Ovary (tissue), 9 donors: ENCODE data around the gene ADD2. TPM values are rescaled to one million over a fixed set of nuclear protein-coding genes. Genes with fewer than 3 reads are reported as not detected.

Experiments used
- DNase-seq, 5 donors: peaks; one replicate each; pipeline ENCODE4 v3.0.0-alpha.2; 2019 to 2020
- H3K27ac ChIP-seq, 2 donors: fragments of 200-600 bp; one replicate each; pipeline versions ENCODE4 v1.5.1 to v1.8.0; 2019 to 2022
- H3K27me3 ChIP-seq: fragments of 200-600 bp; one replicate; pipeline ENCODE4 v1.8.0; 2022
- H3K36me3 ChIP-seq: fragments of 200-600 bp; sonication (generic); one replicate; pipeline ENCODE4 v1.5.1; 2019
- H3K4me1 ChIP-seq: one replicate; pipeline ENCODE4 v1.8.1; 2013; ENCODE audit warnings: mild to moderate bottlenecking, moderate library complexity; ENCODE audit not compliant: insufficient read depth
- H3K4me3 ChIP-seq: fragments of 200-600 bp; sonication (generic); one replicate; pipeline ENCODE4 v1.5.1; 2017
- H3K9me3 ChIP-seq, 2 donors: fragments of 200-600 bp in 1 of 2; sonication (generic) in 1 of 2; one replicate each; pipeline versions ENCODE4 v1.5.1 to v1.8.1; 2013 to 2019; ENCODE audit warnings: mild to moderate bottlenecking in 1 of 2, moderate library complexity in 1 of 2
- CTCF ChIP-seq, 3 donors: fragments of 450-650 bp in 2 of 3; fragments of 200-600 bp in 1 of 3; IDR thresholded peaks; one replicate each; pipeline versions ENCODE4 v1.5.1 to v1.8.0; 2016 to 2022; ENCODE audit warnings: antibody characterized with exemption in 3 of 3, mild to moderate bottlenecking in 1 of 3
- EP300 ChIP-seq: sonication (generic); formaldehyde crosslinking; IDR thresholded peaks from one replicate; pipeline ENCODE4 v1.6.1; 2017; ENCODE audit warnings: antibody characterized with exemption
- POLR2A ChIP-seq: fragments of 450-650 bp; IDR thresholded peaks from one replicate; pipeline ENCODE4 v1.6.1; 2017; ENCODE audit warnings: antibody characterized with exemption, mild to moderate bottlenecking, moderate library complexity
- WGBS, 3 donors: extraction: QIAGEN DNeasy Blood & Tissue Kit in 1 of 3; methylation state at CpG; one replicate each; pipeline versions ENCODE4 v1.1.5 to v1.1.7; 2013 to 2017; 5-methylcytosine and 5-hydroxymethylcytosine counted together
- intact Hi-C, 4 donors: fragments of 100-400 bp; cut with DNase I; formaldehyde crosslinking; loops; one replicate each; pipeline versions ENCODE4 v1.11.0 to v1.15.1; 2022 to 2023
- polyA plus RNA-seq, 2 donors: library from polyadenylated mRNA; stranded (reverse); fragments of 200-250 nt in 1 of 2; fragments of 350-450 nt in 1 of 2; fragmentation: Illumina TruSeq in 1 of 2; extraction: RNeasy Lipid Tissue Mini Kit (QIAGEN cat#74804) in 1 of 2; gene quantifications; one replicate each; pipeline ENCODE4 v1.2.3, GENCODE V29; 2013 to 2014
- total RNA-seq, 7 donors: library from RNA; depleted of rRNA in 2 of 7; stranded (reverse); fragments of >200 nt in 2 of 7; fragmentation: NEBNext Ultra II Directional in 3 of 7; extraction: Animal tissue kit (Norgen Biotek cat#: 25700) in 3 of 7; gene quantifications; one replicate each; pipeline versions ENCODE4 v1.1.0 to v1.2.4, GENCODE V29; 2016 to 2023
- donor health status: DM: no; HTN: no; CAD: no; lungs with moderate emphysema.
- donor health status: DM: no; HTN: no; CAD: no.
- donor health status: Bipolar disorder and iron deficiency.
- donor health status: DM: yes; HTN: yes; CAD: no.
- donor health status: DM: no; HTN: no; CAD: no.
- donor health status: DM: yes; HTN: yes; CAD: no.

The ADD2 gene
- total and polyA plus RNA-seq, 9 donors = 0.29 to 6.2 (median 0.82) TPM

GRCh38 chr2:70615222-70615621, 152.8 kb downstream of the ADD2 start:
- H3K36me3 ChIP-seq = no peaks in the 10 kb centered on the region
- no peaks in the 10 kb centered on the region for H3K9me3 ChIP-seq
- no peaks in the 10 kb centered on the region for H3K4me1 ChIP-seq
- no peaks in the 10 kb centered on the region for H3K27me3 ChIP-seq
- H3K27ac ChIP-seq = no peak overlapping the region
- H3K4me3 ChIP-seq = no peak overlapping the region
- intact Hi-C loops = loop anchor here in 1 of 4 donors (10.0 kb wide), 1 partner anchor 310 kb away; the partner anchor contains the start of gene FAM136A
- 70 to 72% (median 71%) methylated on average over 2 of the region's 2 CpGs for WGBS, 3 donors
- no peak for DNase-seq
- TF ChIP-seq POLR2A (no peak), CTCF (IDR thresholded peaks at IDR 0.05) (no peak), EP300 (no peak)

- no peak for DNase-seq
- TF ChIP-seq EP300 (no peak), POLR2A (no peak), CTCF (IDR thresholded peaks at IDR 0.05) (no peak)
- Histone ChIP-seq H3K27ac (no peak overlapping the region), H3K4me3 (no peak overlapping the region), H3K27me3 (no peaks in the 10 kb centered on the region), H3K36me3 (no peaks in the 10 kb centered on the region), H3K4me1 (no peaks in the 10 kb centered on the region), H3K9me3 (no peaks in the 10 kb centered on the region)
- intact Hi-C loops = loop anchor here in 1 of 4 donors (10.0 kb wide), 1 partner anchor 309 kb away; the partner anchor contains the start of gene FAM136A
- 63 to 67% (median 65%) methylated on average over 7 of the region's 7 CpGs for WGBS, 3 donors
These were observed 154.5 kb downstream of the ADD2 start for GRCh38 chr2:70613521-70613920.

GRCh38 chr2:70612574-70612973, 155.4 kb downstream of the ADD2 start:
- no peak for DNase-seq
- Histone ChIP-seq H3K27me3 (no peaks in the 10 kb centered on the region), H3K27ac (no peak overlapping the region), H3K9me3 (no peaks in the 10 kb centered on the region), H3K4me1 (no peaks in the 10 kb centered on the region), H3K36me3 (no peaks in the 10 kb centered on the region), H3K4me3 (no peak overlapping the region)
- intact Hi-C loops = loop anchor here in 1 of 4 donors (10.0 kb wide), 1 partner anchor 308 kb away; the partner anchor contains the start of gene FAM136A
- TF ChIP-seq EP300 (no peak), CTCF (IDR thresholded peaks at IDR 0.05) (no peak), POLR2A (no peak)
- 89 to 93% (median 90%) methylated on average over 3 of the region's 3 CpGs for WGBS, 3 donors

- Histone ChIP-seq H3K27ac (no peak overlapping the region), H3K9me3 (no peaks in the 10 kb centered on the region), H3K36me3 (no peaks in the 10 kb centered on the region), H3K27me3 (no peaks in the 10 kb centered on the region), H3K4me1 (no peaks in the 10 kb centered on the region), H3K4me3 (no peak overlapping the region)
- intact Hi-C loops = no loop called here
- no peak for DNase-seq
- WGBS, 3 donors = 74 to 77% (median 76%) methylated on average over 6 of the region's 6 CpGs
- no peak for TF ChIP-seq CTCF (IDR thresholded peaks at IDR 0.05)
- TF ChIP-seq POLR2A = no peak
- no peak for TF ChIP-seq EP300
These were observed 159.6 kb downstream of the ADD2 start for GRCh38 chr2:70608373-70608772.
